ENCODE data around the gene OR5D16.
"Not testable (repeated sequence)": the region's sequence is repeated elsewhere in the genome, so short reads cannot be mapped to it uniquely, and the experiment has no call there.

Gene OR5D16

GRCh38 chr11:55838452-55838851, at the start of gene OR5D16:
Gene OR5D16, plus strand, starts transcription at chr11:55838752. Its CDS starts 0 bp downstream, at chr11:55838752.
- no peak for DNase-seq (ENCODE audit: low read depth in 2 of 2, low spot score in 1 of 2)

DNA sequence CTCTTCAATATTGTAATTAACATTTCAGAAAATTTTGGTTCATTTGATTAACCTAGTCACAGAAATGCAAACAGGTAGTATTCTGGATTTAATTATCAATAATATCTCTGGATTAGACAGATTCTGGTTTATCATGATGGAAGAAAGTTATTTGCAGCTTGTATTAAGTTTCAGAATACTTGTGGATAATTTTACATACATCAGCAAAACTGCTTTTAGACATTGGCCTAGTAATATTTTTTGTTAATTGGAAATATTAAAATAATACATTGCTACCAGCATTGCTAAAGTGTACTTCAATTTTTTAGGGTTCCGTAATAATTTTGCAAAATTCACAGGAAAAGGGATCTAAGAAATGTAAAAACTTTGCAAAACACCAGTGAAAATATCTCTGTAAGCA, 46.9 kb upstream of the OR5D16 start:
- no peak for DNase-seq (ENCODE audit: low read depth in 2 of 2, low spot score in 1 of 2)

DNA sequence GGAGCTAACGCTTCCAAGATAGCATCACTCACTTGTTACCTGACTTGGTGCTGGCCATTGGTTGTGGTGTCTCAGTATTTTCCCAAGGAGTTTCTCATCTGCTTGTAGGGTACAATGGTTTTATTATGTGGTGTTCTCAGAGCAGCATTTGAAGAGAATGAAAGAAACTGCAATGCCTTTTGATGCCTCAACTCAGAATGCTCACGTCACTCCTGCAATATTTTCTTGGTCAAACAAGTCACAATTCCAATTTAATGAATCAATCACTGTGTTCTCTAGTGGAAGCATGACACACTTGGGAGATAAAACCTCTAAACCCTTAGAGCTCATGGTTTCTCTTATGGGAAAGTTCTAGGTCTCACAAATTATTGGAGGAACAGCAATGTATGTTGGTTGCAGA, 45.2 kb upstream of the OR5D16 start:
- DNase-seq (ENCODE audit: low read depth in 2 of 2, low spot score in 1 of 2): no peak

- DNase-seq (ENCODE audit: low read depth in 2 of 2, low spot score in 1 of 2): no peak
These were observed 43.3 kb upstream of the OR5D16 start, which contains the start of gene OR5D14 for GRCh38 chr11:55795256-55795655. Gene OR5D14, plus strand, starts transcription at chr11:55795556. Its CDS starts 0 bp downstream, at chr11:55795556.

DNA sequence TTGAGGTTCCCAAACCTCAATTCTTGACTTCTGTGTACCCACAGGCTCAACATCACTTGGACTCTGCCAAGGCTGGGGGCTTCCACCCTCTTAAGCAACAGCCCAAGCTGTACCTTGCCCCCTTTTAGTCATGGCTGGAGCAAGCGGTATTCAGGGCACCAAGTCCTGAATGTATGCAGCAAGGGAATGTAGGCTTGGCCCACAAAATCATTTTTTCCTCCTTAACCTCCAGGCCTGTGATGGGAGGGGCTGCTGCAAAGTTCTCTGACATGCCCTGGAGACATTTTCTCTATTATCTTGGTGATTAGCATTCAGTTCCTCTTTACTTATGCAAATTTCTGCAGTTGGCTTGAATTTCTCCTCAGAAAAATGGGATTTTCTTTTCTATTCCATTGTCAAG, 32.3 kb upstream of the OR5D16 start:
- no peak for DNase-seq (ENCODE audit: low read depth in 2 of 2, low spot score in 1 of 2)

DNA sequence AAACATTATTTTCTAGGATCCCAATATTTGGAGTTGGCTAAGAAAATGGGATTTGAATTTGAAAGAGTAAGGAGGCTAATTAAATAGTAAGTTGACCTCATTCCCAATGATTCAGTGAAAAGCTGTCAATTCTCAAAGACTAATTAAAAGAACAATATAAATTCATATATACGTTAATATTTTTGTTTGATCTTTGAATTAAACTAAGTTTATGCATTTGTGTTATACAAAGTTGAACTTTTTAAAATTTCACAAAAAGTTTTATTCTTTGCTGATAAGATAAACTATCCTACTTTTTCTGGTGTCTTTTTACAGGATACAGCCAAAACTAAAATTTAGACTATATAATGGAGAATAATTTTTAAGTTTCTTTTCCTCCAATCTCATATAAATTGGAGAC, 27.5 kb upstream of the OR5D16 start, which contains the start of gene OR5L1:
Gene OR5L1 (plus strand): TSS at position 301 of the 400 bp plus-strand sequence. CDS start 100 bp downstream, outside the sequence.
- DNase-seq (ENCODE audit: low read depth in 2 of 2, low spot score in 1 of 2): no peak

DNA sequence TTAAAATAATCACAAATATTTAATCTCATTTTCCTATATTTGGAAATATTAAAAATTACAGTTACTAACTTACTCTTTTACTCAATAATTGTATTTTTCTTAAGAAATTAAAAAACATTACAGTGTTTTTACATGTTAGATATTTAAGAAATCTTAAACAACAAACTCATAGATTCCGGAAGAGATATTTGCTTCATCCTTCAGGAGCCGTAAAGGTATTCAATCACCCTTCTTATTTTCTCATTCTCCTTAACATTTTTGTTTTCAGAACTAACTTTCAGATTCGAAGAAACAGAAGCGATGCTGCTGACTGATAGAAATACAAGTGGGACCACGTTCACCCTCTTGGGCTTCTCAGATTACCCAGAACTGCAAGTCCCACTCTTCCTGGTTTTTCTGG, 19.2 kb upstream of the OR5D16 start, which contains the start of gene OR5D18:
Gene OR5D18 (plus strand): TSS at position 301 of the 400 bp plus-strand sequence. CDS start 0 bp downstream, at position 301.
- no peak for DNase-seq (ENCODE audit: low read depth in 2 of 2, low spot score in 1 of 2)

- DNase-seq (ENCODE audit: low read depth in 2 of 2, low spot score in 1 of 2): no peak
These were observed 11.6 kb upstream of the OR5D16 start, which contains the start of gene OR5L2 for GRCh38 chr11:55826919-55827318. Gene OR5L2, plus strand, starts transcription at chr11:55827219. Its CDS starts 0 bp downstream, at chr11:55827219.

GRCh38 chr11:55847453-55847852, 8.9 kb downstream of the OR5D16 start:
- DNase-seq (ENCODE audit: low read depth in 2 of 2, low spot score in 1 of 2): no peak

- DNase-seq (ENCODE audit: low read depth in 2 of 2, low spot score in 1 of 2): no peak
These were observed 10.5 kb downstream of the OR5D16 start for GRCh38 chr11:55849037-55849436.

DNA sequence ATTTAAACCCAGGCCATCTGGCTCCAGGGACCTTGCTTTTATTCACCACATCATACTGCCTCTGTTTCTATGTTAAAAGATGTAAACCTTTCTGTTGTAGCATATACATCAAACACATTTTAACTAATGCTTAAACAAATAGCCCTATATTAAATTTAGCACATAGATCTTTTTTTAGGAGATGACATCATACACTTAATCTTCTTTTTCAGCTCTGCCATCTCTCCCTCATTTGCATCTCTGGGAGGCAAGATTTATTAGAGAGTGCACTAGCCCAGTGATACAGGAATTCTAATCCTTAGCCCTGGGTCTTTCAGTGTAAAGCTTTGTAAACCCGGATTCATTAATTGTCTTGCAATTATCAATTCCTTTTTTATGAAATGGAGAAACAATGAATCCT, 13.6 kb downstream of the OR5D16 start:
- no peak for DNase-seq (ENCODE audit: low read depth in 2 of 2, low spot score in 1 of 2)

GRCh38 chr11:55854704-55855103, 16.2 kb downstream of the OR5D16 start:
- DNase-seq (ENCODE audit: low read depth in 2 of 2, low spot score in 1 of 2): no peak

DNA sequence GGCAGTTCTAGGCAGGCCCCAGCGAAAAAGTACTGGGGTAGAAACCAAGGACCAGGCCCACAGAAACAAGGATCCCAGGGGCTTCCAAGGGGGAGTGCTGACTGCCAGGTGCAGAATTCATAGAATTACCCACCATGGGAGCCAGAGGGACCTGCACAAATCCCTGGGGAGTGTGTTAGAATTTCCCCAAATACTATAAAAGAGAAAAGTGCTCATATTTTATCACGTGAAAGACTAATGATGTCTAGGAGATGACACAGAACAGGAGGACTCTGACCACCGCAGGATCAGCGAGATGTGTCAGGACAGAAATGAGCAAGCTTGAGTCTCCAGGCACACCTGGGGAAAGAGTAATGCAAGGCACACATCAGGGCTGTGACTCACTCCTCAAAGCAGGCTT, 28.8 kb downstream of the OR5D16 start:
- not testable (repeated sequence) for DNase-seq (ENCODE audit: low read depth in 2 of 2, low spot score in 1 of 2)

DNA sequence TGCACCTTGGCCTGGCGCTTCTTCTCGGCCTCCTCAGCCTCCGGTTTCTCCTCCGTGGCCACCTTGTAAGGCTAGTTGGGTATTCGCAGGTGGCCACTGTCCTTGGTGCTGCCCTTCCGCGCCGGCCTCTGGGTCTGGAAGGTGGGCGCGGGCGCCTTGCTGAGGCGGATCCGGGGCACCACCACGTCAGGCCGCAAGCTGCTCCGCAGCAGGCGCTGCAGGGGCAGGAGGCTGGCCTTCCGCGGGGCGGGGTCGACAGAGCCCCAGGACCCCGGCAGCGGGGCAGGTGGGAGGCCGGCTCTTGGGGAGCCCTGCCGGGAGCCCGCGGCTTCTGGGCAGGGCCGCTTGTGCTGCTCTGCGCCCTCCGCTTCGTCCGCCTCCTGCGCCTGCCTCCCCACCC, 34.2 kb downstream of the OR5D16 start:
- DNase-seq (ENCODE audit: low read depth in 2 of 2, low spot score in 1 of 2): not testable (repeated sequence)

- not testable (repeated sequence) for DNase-seq (ENCODE audit: low read depth in 2 of 2, low spot score in 1 of 2)
These were observed 34.6 kb downstream of the OR5D16 start for GRCh38 chr11:55873146-55873545.

GRCh38 chr11:55882997-55883396, 44.4 kb downstream of the OR5D16 start, which contains the start of gene TRIM51:
Gene TRIM51, plus strand, starts transcription at chr11:55883297. Its CDS starts 2,132 bp downstream, at chr11:55885429.
- DNase-seq (ENCODE audit: low read depth in 2 of 2, low spot score in 1 of 2): not testable (repeated sequence)

DNA sequence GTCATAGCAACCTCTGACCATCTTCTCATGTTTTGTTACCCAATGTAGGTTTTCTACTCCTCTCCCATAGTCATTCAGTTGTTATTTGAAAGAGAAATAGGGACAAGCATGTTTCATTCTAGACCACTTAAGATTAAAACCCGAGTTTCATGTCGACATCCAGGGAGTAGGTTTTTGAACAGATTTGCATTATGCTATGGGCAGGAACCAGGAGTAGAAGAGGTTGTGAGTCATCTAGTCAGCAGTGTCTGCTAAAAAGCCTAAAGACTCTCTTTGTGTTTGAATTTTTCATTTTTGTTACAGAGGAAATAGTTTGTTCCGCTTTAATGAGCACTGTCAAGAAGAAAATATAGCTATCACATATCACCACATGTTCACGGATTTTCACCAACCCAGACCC, 46.4 kb downstream of the OR5D16 start:
- not testable (repeated sequence) for DNase-seq (ENCODE audit: low read depth in 2 of 2, low spot score in 1 of 2)

GRCh38 chr11:55885481-55885880, 46.9 kb downstream of the OR5D16 start:
- not testable (repeated sequence) for DNase-seq (ENCODE audit: low read depth in 2 of 2, low spot score in 1 of 2)

Data from stimulated activated CD8-positive, alpha-beta memory T cell treated with anti-CD3 and anti-CD28 coated beads, Interleukin-4, amount 100 ng/mL, for 1 hour (primary cell).